Suprapubic skin (tissue), 4 donors: ENCODE measurements around the gene SLC66A2. TPM values are rescaled to one million over a fixed set of nuclear protein-coding genes. Genes with fewer than 3 reads are reported as not detected.

Experiments used
- DNase-seq, 2 donors: peaks; one replicate each; pipeline ENCODE4 v3.0.0-alpha.2; 2019; ENCODE audit warnings: low spot score in 2 of 2
- H3K27ac ChIP-seq: fragments of 200-600 bp; sonication (generic); one replicate; pipeline ENCODE4 v1.5.1; 2019
- H3K27me3 ChIP-seq: fragments of 200-600 bp; sonication (generic); one replicate; pipeline ENCODE4 v1.5.1; 2019
- H3K36me3 ChIP-seq: fragments of 200-600 bp; sonication (generic); one replicate; pipeline ENCODE4 v1.5.1; 2019
- H3K4me1 ChIP-seq: fragments of 200-600 bp; sonication (generic); one replicate; pipeline ENCODE4 v1.5.1; 2019
- H3K4me3 ChIP-seq: fragments of 200-600 bp; sonication (generic); one replicate; pipeline ENCODE4 v1.5.1; 2019; ENCODE audit warnings: mild to moderate bottlenecking
- H3K9me3 ChIP-seq: fragments of 200-600 bp; sonication (generic); one replicate; pipeline ENCODE4 v1.5.1; 2019
- CTCF ChIP-seq, 2 donors: fragments of 200-600 bp in 1 of 2; fragments of 450-650 bp in 1 of 2; sonication (generic) in 1 of 2; IDR thresholded peaks; one replicate each; pipeline ENCODE4 v1.5.1; 2016 to 2019; ENCODE audit warnings: antibody characterized with exemption in 2 of 2, mild to moderate bottlenecking in 1 of 2, moderate library complexity in 1 of 2
- EP300 ChIP-seq: sonication (generic); formaldehyde crosslinking; IDR thresholded peaks from one replicate; pipeline ENCODE4 v1.6.1; 2017; ENCODE audit warnings: antibody characterized with exemption
- POLR2A ChIP-seq, 2 donors: fragments of 450-650 bp; IDR thresholded peaks; one replicate each; pipeline ENCODE4 v1.6.1; 2017; ENCODE audit warnings: antibody characterized with exemption in 2 of 2, mild to moderate bottlenecking in 2 of 2, moderate library complexity in 2 of 2
- POLR2AphosphoS5 ChIP-seq, 3 donors: sonication (generic); formaldehyde crosslinking; IDR thresholded peaks; one replicate each; pipeline ENCODE4 v1.6.1; 2017; ENCODE audit warnings: antibody characterized with exemption in 3 of 3
- WGBS: methylation state at CpG from one replicate; pipeline ENCODE4 v1.1.5; 2018; 5-methylcytosine and 5-hydroxymethylcytosine counted together
- total RNA-seq, 4 donors: library from RNA; depleted of rRNA; stranded (reverse); fragments of >200 nt; gene quantifications; one replicate each; pipeline ENCODE4 v1.1.0, GENCODE V29; 2016

Gene SLC66A2
- total RNA-seq, 4 donors from 2014 or later, result 53.4 to 84.7 (median 79.3) TPM

GRCh38 chr18:79937103-79937860 is 14.2 kb downstream of the SLC66A2 start:
- 97% methylated on average over 24 of the region's 25 CpGs for whole genome bisulfite sequencing
- peak; percentile 38 to 56 for DNase-seq
- H3K36me3 ChIP-seq, result peaks cover 65% of the 10 kb centered on the region
- no peaks in the 10 kb centered on the region for H3K27me3 ChIP-seq
- H3K27ac ChIP-seq, result peak overlapping the region; percentile 9
- peaks cover 11% of the 10 kb centered on the region for H3K9me3 ChIP-seq
- TF ChIP-seq CTCF (IDR thresholded peaks at IDR 0.05), result no peak
- no peak for TF ChIP-seq POLR2A (IDR thresholded peaks at IDR 0.05)
- TF ChIP-seq EP300, result no peak
- TF ChIP-seq POLR2AphosphoS5 (IDR thresholded peaks at IDR 0.05), result no peak
- H3K4me3 ChIP-seq, result no peak overlapping the region
- H3K4me1 ChIP-seq, result peaks cover 33% of the 10 kb centered on the region

GRCh38 chr18:79936641-79937040 is 14.8 kb downstream of the SLC66A2 start:
- Histone ChIP-seq H3K36me3 (peaks cover 61% of the 10 kb centered on the region), H3K9me3 (peaks cover 15% of the 10 kb centered on the region), H3K27me3 (no peaks in the 10 kb centered on the region), H3K4me1 (peaks cover 27% of the 10 kb centered on the region), H3K27ac (no peak overlapping the region), H3K4me3 (no peak overlapping the region)
- 98% methylated on average over 12 of the region's 12 CpGs for WGBS
- TF ChIP-seq POLR2A (IDR thresholded peaks at IDR 0.05) (no peak), POLR2AphosphoS5 (IDR thresholded peaks at IDR 0.05) (no peak), EP300 (no peak), CTCF (IDR thresholded peaks at IDR 0.05) (no peak)
- peak; percentile 45 to 65 for DNase-seq

- no peak overlapping the region for H3K27ac ChIP-seq
- DNase-seq, result peak; percentile 18 to 35
- H3K4me1 ChIP-seq, result peaks cover 21% of the 10 kb centered on the region
- no peak overlapping the region for H3K4me3 ChIP-seq
- no peak for TF ChIP-seq POLR2A (IDR thresholded peaks at IDR 0.05)
- no peaks in the 10 kb centered on the region for H3K27me3 ChIP-seq
- peaks cover 60% of the 10 kb centered on the region for H3K36me3 ChIP-seq
- WGBS, result 94% methylated on average over 6 of the region's 6 CpGs
- H3K9me3 ChIP-seq, result peaks cover 21% of the 10 kb centered on the region
These were observed 15.5 kb downstream of the SLC66A2 start for GRCh38 chr18:79935925-79936324.

GRCh38 chr18:79935499-79935898 is 16.0 kb downstream of the SLC66A2 start:
- H3K4me1 ChIP-seq, result peaks cover 17% of the 10 kb centered on the region
- no peak for TF ChIP-seq POLR2AphosphoS5 (IDR thresholded peaks at IDR 0.05)
- TF ChIP-seq CTCF (IDR thresholded peaks at IDR 0.05), result no peak
- no peak for TF ChIP-seq EP300
- no peak for TF ChIP-seq POLR2A (IDR thresholded peaks at IDR 0.05)
- H3K27me3 ChIP-seq, result no peaks in the 10 kb centered on the region
- H3K4me3 ChIP-seq, result no peak overlapping the region
- H3K9me3 ChIP-seq, result peaks cover 21% of the 10 kb centered on the region
- 100% methylated on average over 3 of the region's 3 CpGs for WGBS
- peaks cover 60% of the 10 kb centered on the region for H3K36me3 ChIP-seq
- no peak overlapping the region for H3K27ac ChIP-seq
- DNase-seq, result peak; percentile 34 to 52

- H3K36me3 ChIP-seq, result peaks cover 60% of the 10 kb centered on the region
- H3K4me3 ChIP-seq, result no peak overlapping the region
- H3K27me3 ChIP-seq, result no peaks in the 10 kb centered on the region
- no peak overlapping the region for H3K27ac ChIP-seq
- H3K4me1 ChIP-seq, result peaks cover 17% of the 10 kb centered on the region
- WGBS, result 87% methylated on average over 5 of the region's 5 CpGs
- TF ChIP-seq POLR2A (IDR thresholded peaks at IDR 0.05) (no peak), CTCF (IDR thresholded peaks at IDR 0.05) (no peak), EP300 (no peak), POLR2AphosphoS5 (IDR thresholded peaks at IDR 0.05) (no peak)
- peak; percentile 9 to 31 for DNase-seq
- H3K9me3 ChIP-seq, result peaks cover 23% of the 10 kb centered on the region
These were observed 16.4 kb downstream of the SLC66A2 start for GRCh38 chr18:79935098-79935480.
